NCI-H1417 (cell line): ENCODE measurements around the gene FAM20C.
"Not testable (repeated sequence)": the region's sequence is repeated elsewhere in the genome, so short reads cannot be mapped to it uniquely, and the experiment has no call there.

Experiments
- DNase-seq, 3 experiments: peaks; one replicate each; lab custom pipeline; 2025; lab: John Stamatoyannopoulos, UW

The FAM20C gene

DNA sequence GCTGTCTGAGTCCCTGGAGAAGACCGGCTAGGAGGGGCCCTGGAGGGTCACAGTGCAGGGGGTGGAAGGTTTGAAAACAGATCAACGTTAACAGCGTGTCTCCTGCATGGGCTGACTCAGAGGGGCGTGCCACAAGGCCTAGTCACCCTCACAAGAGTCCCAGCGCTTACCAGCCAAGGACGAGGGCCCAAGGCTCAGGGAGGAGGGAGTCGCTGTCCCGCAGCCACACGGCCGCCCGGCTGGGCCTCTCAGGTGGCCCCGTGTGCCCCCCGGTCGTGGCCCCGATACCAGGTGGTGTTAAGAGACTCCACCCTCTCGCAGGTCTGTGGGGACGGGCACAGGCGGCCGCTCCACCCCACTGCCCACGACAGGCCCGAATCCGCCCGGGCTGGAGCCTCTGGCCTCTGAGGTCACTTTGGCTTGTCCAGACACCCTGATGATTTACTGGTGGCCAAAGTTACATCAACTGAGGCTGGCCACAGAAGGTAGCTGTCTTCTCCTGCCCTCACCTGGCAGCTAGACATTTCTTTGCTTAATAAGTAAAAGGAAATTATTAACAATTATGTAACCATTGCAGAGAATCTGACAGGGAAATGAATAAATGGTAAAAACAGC, 34.0 kb downstream of the FAM20C start:
- DNase-seq, result no peak

GRCh38 chr7:227926-228325, 35.6 kb downstream of the FAM20C start:
- DNase-seq, result no peak

DNA sequence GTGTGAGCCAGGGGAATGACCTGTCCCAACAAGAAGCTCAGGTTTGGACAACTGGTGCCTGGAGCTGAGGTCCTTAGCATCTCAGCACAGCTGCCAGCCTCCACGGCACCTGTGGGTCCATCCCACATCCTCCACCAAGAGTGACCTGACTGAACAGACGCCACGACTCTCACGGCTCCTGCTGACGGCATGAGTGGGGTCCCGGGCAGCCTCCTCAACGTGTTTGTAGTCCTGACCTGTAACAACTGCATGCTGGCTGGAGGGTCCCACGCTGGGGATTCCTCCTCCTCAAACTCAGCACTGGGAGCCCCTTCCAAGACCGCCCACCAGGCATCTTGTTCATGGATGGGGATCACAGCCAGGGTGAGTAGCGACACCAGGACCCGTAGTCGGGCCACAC, 36.2 kb downstream of the FAM20C start:
- no peak for DNase-seq

GRCh38 chr7:229184-229964, 37.0 kb downstream of the FAM20C start:
- no peak for DNase-seq

DNA sequence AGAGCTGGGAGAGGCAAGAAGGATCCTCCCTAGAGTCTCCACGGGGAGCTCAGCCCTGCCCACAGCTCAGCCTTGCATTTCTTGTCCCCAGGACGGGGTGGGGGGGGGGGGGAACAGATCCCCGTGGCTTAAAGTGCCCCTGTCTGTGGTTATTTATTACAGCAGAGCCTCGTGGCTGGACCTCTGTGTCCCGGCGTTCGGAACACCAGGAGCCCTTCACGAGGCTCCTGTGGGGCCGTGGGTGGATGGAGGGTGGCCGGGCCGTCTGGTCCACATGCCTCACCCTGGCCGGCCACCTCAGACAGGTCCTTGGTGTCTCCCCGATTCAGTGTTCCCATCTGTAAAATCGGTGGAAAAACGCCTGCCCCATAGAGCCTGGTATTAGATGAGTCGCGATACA, 37.9 kb downstream of the FAM20C start:
- no peak for DNase-seq

DNA sequence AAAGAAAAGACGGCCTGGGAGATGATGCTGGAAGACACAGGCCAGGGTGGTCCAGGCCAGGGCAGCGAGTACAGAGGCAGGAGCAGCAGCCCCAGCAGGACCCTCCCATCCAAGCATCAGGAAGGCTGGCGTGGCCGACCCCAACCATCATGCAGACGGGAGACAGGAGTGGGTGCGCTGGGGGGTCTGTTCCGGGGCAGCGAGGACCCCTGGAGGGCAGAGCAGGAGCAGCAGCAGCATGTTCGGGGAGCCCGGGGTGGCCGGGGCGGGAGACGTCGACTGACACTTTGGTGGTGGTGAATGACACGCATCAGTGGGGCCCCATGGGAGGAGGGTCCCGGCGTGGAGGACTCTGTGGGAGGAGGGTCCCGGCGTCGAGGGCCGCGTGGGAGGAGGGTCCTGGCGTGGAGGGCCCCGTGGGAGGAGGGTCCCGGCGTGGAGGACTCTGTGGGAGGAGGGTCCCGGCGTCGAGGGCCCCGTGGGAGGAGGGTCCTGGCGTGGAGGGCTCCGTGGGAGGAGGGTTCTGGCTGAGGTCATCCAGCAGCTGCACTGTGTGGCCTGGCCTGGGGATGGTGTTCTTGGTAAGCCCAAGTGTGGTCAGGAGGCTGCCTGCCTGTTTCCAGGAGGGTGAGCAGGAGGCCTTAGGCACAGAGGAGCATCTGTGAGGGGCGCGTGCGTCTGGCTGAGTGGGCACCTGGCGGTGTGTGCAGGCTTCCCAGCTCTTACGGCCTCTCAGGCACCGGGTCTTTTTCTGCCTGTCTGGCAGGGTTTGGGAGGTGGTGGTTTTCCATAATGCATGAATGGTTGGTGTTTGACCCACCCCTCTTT, 38.9 kb downstream of the FAM20C start:
- no peak for DNase-seq

- no peak for DNase-seq
Observed at GRCh38 chr7:231858-232246, 39.5 kb downstream of the FAM20C start.

DNA sequence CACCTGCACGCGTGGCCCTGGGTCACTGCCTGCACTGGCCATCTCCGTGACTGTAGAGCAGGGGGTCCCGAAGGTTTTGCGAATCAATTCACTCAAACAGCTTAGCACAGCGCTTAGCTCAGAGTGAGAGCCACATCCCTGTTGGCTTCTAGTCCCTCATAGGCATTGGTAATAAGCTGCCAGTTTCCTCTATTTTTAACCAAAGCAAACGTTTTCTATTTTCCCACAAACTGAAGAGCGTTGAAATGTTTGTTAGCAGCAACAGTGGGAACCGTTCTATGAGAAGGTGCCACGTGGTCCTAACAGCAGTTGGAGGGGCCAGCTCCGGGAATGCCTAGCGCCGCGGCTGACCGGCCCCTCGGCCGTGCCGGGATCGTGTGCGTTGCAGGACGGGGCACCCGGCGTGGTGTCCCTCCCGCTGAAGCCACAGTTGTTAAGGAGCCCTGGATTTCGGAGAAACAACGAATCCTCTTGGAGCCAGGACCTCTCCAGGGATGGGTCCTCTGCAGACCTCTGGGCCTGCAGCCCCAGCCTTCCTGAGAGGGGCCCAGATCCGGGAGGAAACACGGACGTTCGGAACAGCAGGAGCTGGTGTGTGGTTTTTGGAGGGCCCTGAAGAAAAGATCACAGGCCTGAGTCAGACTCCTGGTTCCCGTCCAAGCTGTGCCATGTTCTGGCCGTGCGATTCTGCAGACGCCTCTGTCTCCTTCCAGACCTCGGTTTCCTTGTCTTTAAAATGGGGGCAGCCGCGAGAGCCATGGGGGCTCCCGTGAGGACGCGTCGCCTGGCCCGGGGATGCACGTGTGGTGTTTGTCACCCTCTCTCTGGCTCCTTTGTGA, 40.3 kb downstream of the FAM20C start:
- DNase-seq, result no peak

GRCh38 chr7:233249-234035, 41.1 kb downstream of the FAM20C start:
- no peak for DNase-seq

- DNase-seq, result no peak
Observed at GRCh38 chr7:234051-234707, 41.8 kb downstream of the FAM20C start.

GRCh38 chr7:234708-235553, 42.6 kb downstream of the FAM20C start:
- DNase-seq, result no peak

- DNase-seq, result no peak
Observed at GRCh38 chr7:235576-236395, 43.4 kb downstream of the FAM20C start.

GRCh38 chr7:236967-237366, 44.6 kb downstream of the FAM20C start:
- DNase-seq, result no peak

DNA sequence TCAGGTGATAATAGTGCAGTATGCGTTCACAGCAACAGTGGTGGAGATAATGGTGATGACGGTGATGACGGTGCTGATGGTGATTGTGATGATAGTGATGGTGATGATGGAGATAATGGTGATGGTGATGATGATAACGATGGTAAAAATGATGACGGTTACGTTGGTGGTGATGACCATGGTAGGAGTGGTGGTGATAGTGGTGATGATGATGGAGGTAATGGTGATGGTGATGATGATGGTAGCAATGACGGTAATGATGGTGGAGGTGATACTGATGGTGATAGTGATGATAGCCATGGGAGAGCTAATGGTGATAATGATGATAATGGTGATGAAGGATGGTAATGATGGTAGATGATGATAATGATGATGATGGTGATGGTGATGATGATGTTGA, 45.0 kb downstream of the FAM20C start:
- DNase-seq, result no peak

DNA sequence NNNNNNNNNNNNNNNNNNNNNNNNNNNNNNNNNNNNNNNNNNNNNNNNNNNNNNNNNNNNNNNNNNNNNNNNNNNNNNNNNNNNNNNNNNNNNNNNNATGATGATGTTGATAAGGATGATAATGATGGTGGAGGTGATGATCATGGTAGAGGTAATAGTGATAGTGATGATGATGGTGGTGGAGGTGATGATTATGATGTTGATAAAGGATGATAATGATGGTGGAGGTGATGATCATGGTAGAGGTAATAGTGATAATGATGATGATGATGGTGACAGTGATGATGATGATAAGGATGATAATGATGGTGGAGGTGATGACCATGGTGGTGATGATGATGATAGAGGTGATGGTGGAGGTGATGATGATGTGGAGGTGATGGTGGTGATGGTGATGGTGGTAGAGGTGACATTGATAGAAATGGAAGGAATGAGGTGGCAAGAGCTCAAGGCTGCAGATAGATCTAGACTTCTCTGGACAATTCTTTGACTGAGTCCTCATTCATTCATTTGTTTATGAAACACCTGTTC, 47.8 kb downstream of the FAM20C start:
- DNase-seq, result no peak

DNA sequence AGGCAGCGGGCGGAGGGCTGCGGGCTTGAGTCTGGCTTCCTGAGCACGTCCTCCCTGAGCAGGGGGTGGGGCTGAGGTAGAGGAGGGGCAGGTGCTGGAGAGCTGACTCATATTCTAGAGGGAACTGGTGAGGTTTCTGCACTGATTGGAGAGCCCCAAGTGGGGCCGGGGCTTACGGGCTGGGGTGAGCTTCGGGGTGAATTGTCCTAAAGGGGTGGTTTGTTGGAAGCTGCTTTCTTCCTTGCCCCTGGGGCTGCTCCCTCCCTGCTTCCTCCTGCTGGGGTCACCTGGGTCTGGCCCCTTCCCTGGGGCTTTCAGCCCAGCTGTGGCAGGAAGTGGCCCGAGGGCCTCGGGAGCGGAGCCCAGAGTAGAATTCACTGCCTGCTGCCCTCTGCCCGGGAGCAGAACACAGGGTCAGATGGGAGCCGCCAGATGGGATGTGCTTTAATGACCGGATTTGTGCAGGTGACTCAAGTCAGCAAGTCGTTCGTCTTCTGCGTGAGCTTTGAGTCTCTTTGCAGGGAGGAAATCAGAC, 48.6 kb downstream of the FAM20C start:
- no peak for DNase-seq

DNA sequence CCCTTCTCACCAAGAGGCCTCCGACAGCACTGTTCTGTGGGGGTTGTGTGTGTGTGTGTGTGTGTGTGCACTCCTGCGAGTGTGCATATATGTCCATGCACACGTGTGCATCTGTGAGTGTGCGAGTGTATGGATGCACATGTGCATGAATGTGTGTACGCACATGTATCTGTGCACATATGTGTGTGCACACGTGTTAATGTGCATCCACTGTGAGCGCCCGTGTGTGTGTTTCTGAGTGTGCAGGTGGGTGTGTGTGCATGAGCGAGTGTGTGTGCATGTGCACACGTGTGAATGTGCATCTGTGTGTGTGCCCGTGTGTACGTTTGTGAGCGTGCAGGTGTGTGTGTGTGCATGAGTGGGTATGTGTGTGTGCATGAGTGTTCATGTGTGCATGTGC, 49.1 kb downstream of the FAM20C start:
- DNase-seq, result no peak

DNA sequence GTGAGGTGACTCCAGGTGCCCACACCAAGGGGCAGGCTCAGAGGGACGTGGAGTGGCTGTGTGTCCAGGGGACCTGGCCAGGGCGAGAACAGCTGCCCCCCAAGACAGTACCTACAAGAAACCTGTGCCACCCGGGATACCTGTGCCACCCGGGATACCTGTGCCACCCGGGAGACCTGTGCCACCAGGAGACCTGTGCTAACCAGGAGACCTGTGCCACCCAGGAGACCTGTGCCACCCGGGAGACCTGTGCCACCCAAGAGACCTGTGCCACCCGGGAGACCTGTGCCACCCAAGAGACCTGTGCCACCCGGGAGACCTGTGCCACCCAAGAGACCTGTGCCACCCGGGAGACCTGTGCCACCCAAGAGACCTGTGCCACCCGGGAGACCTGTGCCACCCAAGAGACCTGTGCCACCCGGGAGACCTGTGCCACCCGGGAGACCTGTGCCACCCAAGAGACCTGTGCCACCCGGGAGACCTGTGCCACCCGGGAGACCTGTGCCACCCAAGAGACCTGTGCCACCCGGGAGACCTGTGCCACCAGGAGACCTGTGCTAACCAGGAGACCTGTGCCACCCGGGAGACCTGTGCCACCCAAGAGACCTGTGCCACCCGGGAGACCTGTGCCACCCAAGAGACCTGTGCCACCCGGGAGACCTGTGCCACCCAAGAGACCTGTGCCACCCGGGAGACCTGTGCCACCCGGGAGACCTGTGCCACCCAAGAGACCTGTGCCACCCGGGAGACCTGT, 50.6 kb downstream of the FAM20C start:
- not testable (repeated sequence) for DNase-seq
